DMS153 treated with DMSO at 0.1 percent for 48 hours (cell line): ENCODE results near the gene RNF224.
A peak's percentile ranks its signal among the peaks of the same experiment; 100 is the strongest.

ENCODE experiments used
- DNase-seq: peaks from one replicate; lab custom pipeline; 2025; ENCODE audit not compliant: unreplicated experiment; lab: John Stamatoyannopoulos, UW

RNF224 gene

GRCh38 chr9:137226338-137227053 lies 806 bp upstream of the RNF224 start:
- DNase-seq, result no peak

GRCh38 chr9:137227853-137228505 lies 677 bp downstream of the RNF224 start:
- no peak for DNase-seq

- DNase-seq, result no peak
These were observed 1.2 kb downstream of the RNF224 start for GRCh38 chr9:137228506-137228967.

- DNase-seq, result no peak
These were observed 1.9 kb downstream of the RNF224 start for GRCh38 chr9:137228968-137229896.

GRCh38 chr9:137229903-137230704 lies 2.8 kb downstream of the RNF224 start:
- DNase-seq, result no peak

GRCh38 chr9:137230705-137231371 lies 3.5 kb downstream of the RNF224 start, which contains the start of gene SLC34A3:
Gene SLC34A3 (plus strand): TSS chr9:137230901. CDS start chr9:137231703, 802 bp downstream.
- no peak for DNase-seq

GRCh38 chr9:137231372-137232039 lies 4.2 kb downstream of the RNF224 start:
- no peak for DNase-seq

GRCh38 chr9:137232101-137232500 lies 4.8 kb downstream of the RNF224 start:
- DNase-seq, result no peak

- no peak for DNase-seq
These were observed 5.2 kb downstream of the RNF224 start for GRCh38 chr9:137232510-137232909.

GRCh38 chr9:137233143-137233980 lies 6.1 kb downstream of the RNF224 start:
- DNase-seq, result peak; percentile 31

GRCh38 chr9:137234055-137234697 lies 6.9 kb downstream of the RNF224 start:
- no peak for DNase-seq

- no peak for DNase-seq
These were observed 7.6 kb downstream of the RNF224 start for GRCh38 chr9:137234758-137235423.

GRCh38 chr9:137235424-137236237 lies 8.3 kb downstream of the RNF224 start:
- DNase-seq, result no peak

- DNase-seq, result peak; percentile 53
These were observed 9.1 kb downstream of the RNF224 start for GRCh38 chr9:137236238-137236935.

- DNase-seq, result no peak
These were observed 9.7 kb downstream of the RNF224 start for GRCh38 chr9:137236936-137237421.
